ENCODE results near the gene YBX2. TPM values are rescaled to one million over a fixed set of nuclear protein-coding genes. Genes with fewer than 3 reads are reported as not detected.
A peak's percentile ranks its signal among the peaks of the same experiment; 100 is the strongest.

YBX2 gene
- total RNA-seq, 1 donor from 2014 or later: 4.3 TPM

- Mint-ChIP-seq H3K4me1 (ENCODE audit: low read depth) (peaks cover 6% of the 10 kb centered on the region), H3K27ac (no peak overlapping the region), H3K9me3 (ENCODE audit: low read depth) (no peaks in the 10 kb centered on the region), H3K4me3 (ENCODE audit: low read depth) (peak overlapping the region; percentile 35), H3K36me3 (ENCODE audit: insufficient read depth) (no peaks in the 10 kb centered on the region), H3K27me3 (peaks cover 28% of the 10 kb centered on the region)
- DNase-seq (ENCODE audit: low spot score, unreplicated experiment): no peak
- no peak for TF ChIP-seq CTCF (IDR thresholded peaks at IDR 0.05; ENCODE audit: unreplicated experiment)
Measured at GRCh38 chr17:7283471-7284216, 10.8 kb downstream of the YBX2 start.

- no peaks in the 10 kb centered on the region for H3K9me3 Mint-ChIP-seq (ENCODE audit: low read depth)
- peaks cover 6% of the 10 kb centered on the region for H3K4me1 Mint-ChIP-seq (ENCODE audit: low read depth)
- H3K27me3 Mint-ChIP-seq: peaks cover 25% of the 10 kb centered on the region
- peak overlapping the region; percentile 76 for H3K4me3 Mint-ChIP-seq (ENCODE audit: low read depth)
- no peak overlapping the region for H3K27ac Mint-ChIP-seq
- H3K36me3 Mint-ChIP-seq (ENCODE audit: insufficient read depth): no peaks in the 10 kb centered on the region
- TF ChIP-seq CTCF (IDR thresholded peaks at IDR 0.05; ENCODE audit: unreplicated experiment): no peak
- no peak for DNase-seq (ENCODE audit: low spot score, unreplicated experiment)
Measured at GRCh38 chr17:7282752-7283321, 11.6 kb downstream of the YBX2 start.

- no peak for TF ChIP-seq CTCF (IDR thresholded peaks at IDR 0.05; ENCODE audit: unreplicated experiment)
- Mint-ChIP-seq H3K36me3 (ENCODE audit: insufficient read depth) (no peaks in the 10 kb centered on the region), H3K27ac (no peak overlapping the region), H3K27me3 (peaks cover 25% of the 10 kb centered on the region), H3K4me1 (ENCODE audit: low read depth) (peaks cover 6% of the 10 kb centered on the region), H3K4me3 (ENCODE audit: low read depth) (peak overlapping the region; percentile 76), H3K9me3 (ENCODE audit: low read depth) (no peaks in the 10 kb centered on the region)
- peak; percentile 26 for DNase-seq (ENCODE audit: low spot score, unreplicated experiment)
Measured at GRCh38 chr17:7281953-7282751, 12.3 kb downstream of the YBX2 start.

GRCh38 chr17:7281074-7281952 lies 13.1 kb downstream of the YBX2 start, which contains the start of gene SLC2A4:
Gene SLC2A4, plus strand, starts transcription at chr17:7281718. Its CDS starts 217 bp downstream, at chr17:7281935.
- no peaks in the 10 kb centered on the region for H3K36me3 Mint-ChIP-seq (ENCODE audit: insufficient read depth)
- peaks cover 6% of the 10 kb centered on the region for H3K4me1 Mint-ChIP-seq (ENCODE audit: low read depth)
- H3K9me3 Mint-ChIP-seq (ENCODE audit: low read depth): no peaks in the 10 kb centered on the region
- H3K4me3 Mint-ChIP-seq (ENCODE audit: low read depth): peak within 1 kb of the TSS; percentile 76
- H3K27ac Mint-ChIP-seq: peak within 1 kb of the TSS; percentile 58
- H3K27me3 Mint-ChIP-seq: peaks cover 23% of the 10 kb centered on the region
- peak; percentile 87 for DNase-seq (ENCODE audit: low spot score, unreplicated experiment)
- no peak for TF ChIP-seq CTCF (IDR thresholded peaks at IDR 0.05; ENCODE audit: unreplicated experiment)
